K562 (cell line): ENCODE results near the gene BAHD1.

ENCODE experiments used
- CHD4 ChIP-seq: fragments of 200-600 bp; sonication (generic); IDR thresholded peaks from 3 replicates; pipeline ENCODE4 v1.6.1; 2012; ENCODE audit warnings: low read depth, mild to moderate bottlenecking, mixed read lengths, low read length, inconsistent platforms; ENCODE audit not compliant: insufficient read depth, insufficient replicate concordance, poor library complexity, severe bottlenecking
- CREB1 ChIP-seq, 2 experiments: sonication (generic) in 1 of 2; formaldehyde crosslinking in 1 of 2; IDR thresholded peaks; 2 replicates each; pipeline versions ENCODE4 v1.6.1 to v1.8.0; 2012 to 2022; ENCODE audit warnings: inconsistent platforms in 1 of 2, mild to moderate bottlenecking in 1 of 2, missing genetic modification reagents in 1 of 2, moderate library complexity in 1 of 2
- CTCF ChIP-seq, 3 experiments: IDR thresholded peaks in 2 of 3; conservative IDR thresholded peaks in 1 of 3; 2 replicates each; pipeline ENCODE4 v1.5.1; 2011 to 2012; ENCODE audit warnings: low read length in 3 of 3, mild to moderate bottlenecking in 3 of 3, control low read depth in 2 of 3, improper control_type of control experiment in 1 of 3, inconsistent platforms in 1 of 3, low read depth in 1 of 3, mixed read lengths in 1 of 3, moderate library complexity in 1 of 3; ENCODE audit not compliant: insufficient read depth in 2 of 3
- ESRRA ChIP-seq: fragments of 450-650 bp; IDR thresholded peaks from 2 replicates; pipeline ENCODE4 v1.6.1; 2014; ENCODE audit warnings: low read depth, mild to moderate bottlenecking, moderate library complexity, borderline replicate concordance
- ETV1 ChIP-seq: fragments of 450-650 bp; conservative IDR thresholded peaks from 2 replicates; pipeline ENCODE4 v1.6.1; 2016; ENCODE audit warnings: missing genetic modification characterization, control low read depth, low read depth, missing compliant biosample characterization
- FOXJ2 ChIP-seq: fragments of 200-800 bp; sonication (Bioruptor generic); IDR thresholded peaks from 2 replicates; pipeline ENCODE4 v1.6.1; 2016; ENCODE audit warnings: missing genetic modification characterization, missing compliant biosample characterization
- MYNN ChIP-seq, 2 experiments: sonication (generic); formaldehyde crosslinking in 1 of 2; IDR thresholded peaks; 2 replicates each; pipeline versions ENCODE4 v1.5.0 to v1.6.1; 2016 to 2020; ENCODE audit warnings: antibody characterized with exemption in 1 of 2, missing genetic modification reagents in 1 of 2
- NKRF ChIP-seq: fragments of 450-650 bp; IDR thresholded peaks from 2 replicates; pipeline ENCODE4 v1.6.1; 2016; ENCODE audit warnings: borderline replicate concordance
- POLR2A ChIP-seq: fragments of 450-650 bp; conservative IDR thresholded peaks from 2 replicates; pipeline ENCODE4 v1.6.1; 2016
- SMC3 ChIP-seq: conservative IDR thresholded peaks from 2 replicates; pipeline ENCODE4 v1.6.1; 2011; ENCODE audit warnings: low read depth, low read length, improper control_type of control experiment; ENCODE audit not compliant: insufficient read depth
- ZNF184 ChIP-seq: sonication (generic); formaldehyde crosslinking; IDR thresholded peaks from 2 replicates; pipeline ENCODE4 v1.5.0; 2020; ENCODE audit warnings: missing genetic modification reagents
- ZNF263 ChIP-seq: sonication (generic); formaldehyde crosslinking; IDR thresholded peaks from 2 replicates; pipeline ENCODE4 v1.8.0; 2022; ENCODE audit warnings: mild to moderate bottlenecking, missing genetic modification reagents, borderline replicate concordance

- no peak for TF ChIP-seq CREB1 (IDR thresholded peaks at IDR 0.05)
- TF ChIP-seq CREB1 (CRISPR knock-in tag; IDR thresholded peaks at IDR 0.05), result no peak
- TF ChIP-seq ZNF184 (CRISPR knock-in tag), result no peak
- TF ChIP-seq ZNF263 (CRISPR knock-in tag), result no peak
- TF ChIP-seq NKRF, result peak; percentile 49; the same call in 1 of the 2 replicates
- no peak for TF ChIP-seq CHD4
- TF ChIP-seq SMC3, result no peak
- TF ChIP-seq FOXJ2, result no peak
- TF ChIP-seq MYNN (IDR thresholded peaks at IDR 0.05), result no peak
- no peak for TF ChIP-seq MYNN (CRISPR knock-in tag; IDR thresholded peaks at IDR 0.05)
- TF ChIP-seq ETV1 (tag), result no peak
- 0 out of 2 replicates have a peak, but pooled peaks have one; percentile 39 for TF ChIP-seq POLR2A
- TF ChIP-seq ESRRA, result no peak
- TF ChIP-seq CTCF (IDR thresholded peaks at IDR 0.05 in 2 of 3, conservative IDR thresholded peaks at IDR 0.05 in 1 of 3; ENCODE audit: insufficient read depth in 2 of 3, low read depth in 1 of 3, low read length in 3 of 3), result peak in 1 of 3 experiments; percentile 16; a peak in 2 of 6 replicates
Observed at GRCh38 chr15:40470423-40471104, 29.8 kb downstream of the BAHD1 start, which contains the start of gene CHST14.
